ENCODE measurements around the gene EFNA2.

DNA sequence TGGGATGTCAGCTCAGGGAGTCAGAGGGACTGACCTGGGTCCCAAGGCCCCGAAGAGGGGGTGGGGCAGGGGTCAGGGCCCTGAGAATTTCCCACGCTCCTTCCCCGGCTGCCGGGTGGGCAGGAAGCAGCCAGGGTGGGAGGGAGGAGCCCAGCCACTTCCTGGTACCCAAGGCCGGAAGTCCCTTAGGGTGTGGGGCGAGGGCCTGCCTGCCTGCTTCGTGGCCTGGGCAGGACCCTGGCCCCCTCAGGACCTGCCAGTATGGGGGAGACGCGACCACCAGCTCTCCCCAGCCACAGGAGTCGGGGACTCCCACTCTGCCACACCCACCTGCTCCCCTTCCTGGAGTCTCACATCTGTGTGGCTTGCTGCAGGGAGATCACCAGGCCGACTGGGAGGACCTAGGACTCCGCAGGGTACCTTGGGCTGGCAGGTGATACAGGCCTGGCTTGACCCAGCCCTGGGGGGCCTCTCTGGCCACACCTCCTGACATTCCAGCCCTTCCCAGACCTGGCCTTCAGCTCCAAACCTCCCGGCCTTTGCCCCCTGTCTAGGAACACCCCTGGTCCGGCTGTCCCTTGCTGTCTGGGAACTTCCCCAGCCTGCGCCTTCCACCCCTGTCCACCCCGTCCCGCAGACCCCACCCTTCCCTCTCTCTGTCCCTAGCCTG is 26.3 kb upstream of the EFNA2 start:
- TF ChIP-seq, protein P1, sequence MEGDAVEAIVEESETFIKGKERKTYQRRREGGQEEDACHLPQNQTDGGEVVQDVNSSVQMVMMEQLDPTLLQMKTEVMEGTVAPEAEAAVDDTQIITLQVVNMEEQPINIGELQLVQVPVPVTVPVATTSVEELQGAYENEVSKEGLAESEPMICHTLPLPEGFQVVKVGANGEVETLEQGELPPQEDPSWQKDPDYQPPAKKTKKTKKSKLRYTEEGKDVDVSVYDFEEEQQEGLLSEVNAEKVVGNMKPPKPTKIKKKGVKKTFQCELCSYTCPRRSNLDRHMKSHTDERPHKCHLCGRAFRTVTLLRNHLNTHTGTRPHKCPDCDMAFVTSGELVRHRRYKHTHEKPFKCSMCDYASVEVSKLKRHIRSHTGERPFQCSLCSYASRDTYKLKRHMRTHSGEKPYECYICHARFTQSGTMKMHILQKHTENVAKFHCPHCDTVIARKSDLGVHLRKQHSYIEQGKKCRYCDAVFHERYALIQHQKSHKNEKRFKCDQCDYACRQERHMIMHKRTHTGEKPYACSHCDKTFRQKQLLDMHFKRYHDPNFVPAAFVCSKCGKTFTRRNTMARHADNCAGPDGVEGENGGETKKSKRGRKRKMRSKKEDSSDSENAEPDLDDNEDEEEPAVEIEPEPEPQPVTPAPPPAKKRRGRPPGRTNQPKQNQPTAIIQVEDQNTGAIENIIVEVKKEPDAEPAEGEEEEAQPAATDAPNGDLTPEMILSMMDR (IDR thresholded peaks at IDR 0.05) = no peak
- TF ChIP-seq POLR2A (IDR thresholded peaks at IDR 0.05) = peak; percentile 88
- peak; percentile 79 to 92 (median 90) for TF ChIP-seq POLR2AphosphoS5 (IDR thresholded peaks at IDR 0.05)
